DND-41 (cell line): ENCODE data around the gene CD34.
A peak's percentile ranks its signal among the peaks of the same experiment; 100 is the strongest.

Source experiments
- ATAC-seq: fragments of 200-7000 bp; cut with Tn5 transposase; 3 replicates; pipeline ENCODE4 v1.9.1; 2021; ENCODE audit warnings: low read depth; ENCODE audit not compliant: insufficient read depth
- DNase-seq: peaks from one replicate; pipeline ENCODE4 v3.0.0-alpha.2; 2020
- H2AFZ ChIP-seq: 2 replicates; pipeline ENCODE4 v1.6.0; 2012; ENCODE audit warnings: low read depth, low read length
- H3K27ac ChIP-seq: 2 replicates; pipeline ENCODE4 v1.5.1; 2012; ENCODE audit warnings: low read length, inconsistent platforms
- H3K27me3 ChIP-seq: fragments of 200-600 bp; sonication (generic); 2 replicates; pipeline ENCODE4 v1.6.0; 2012; ENCODE audit warnings: low read length, mild to moderate bottlenecking, inconsistent platforms; ENCODE audit not compliant: insufficient read depth, poor library complexity
- H3K36me3 ChIP-seq: 2 replicates; pipeline ENCODE4 v1.5.1; 2012; ENCODE audit warnings: low read length, inconsistent platforms; ENCODE audit not compliant: insufficient read depth
- H3K4me1 ChIP-seq: 2 replicates; pipeline ENCODE4 v1.5.1; 2012; ENCODE audit warnings: mild to moderate bottlenecking, low read length; ENCODE audit not compliant: insufficient read depth
- H3K4me2 ChIP-seq: 2 replicates; pipeline ENCODE4 v1.6.0; 2012; ENCODE audit warnings: mild to moderate bottlenecking, moderate library complexity, low read length, inconsistent platforms; ENCODE audit not compliant: insufficient read depth
- H3K4me3 ChIP-seq, 2 experiments: fragments of 200-600 bp in 1 of 2; shearing (Covaris generic) in 1 of 2; 2 replicates each; pipeline ENCODE4 v1.5.1; 2012 to 2016; ENCODE audit warnings: inconsistent platforms in 2 of 2, low read length in 2 of 2, mild to moderate bottlenecking in 2 of 2, low read depth in 1 of 2, moderate library complexity in 1 of 2
- H3K79me2 ChIP-seq: 2 replicates; pipeline ENCODE4 v1.6.0; 2012; ENCODE audit warnings: low read length, inconsistent platforms; ENCODE audit not compliant: insufficient read depth
- H3K9ac ChIP-seq: 2 replicates; pipeline ENCODE4 v1.6.0; 2012; ENCODE audit warnings: low read depth, mild to moderate bottlenecking, inconsistent platforms, low read length, moderate library complexity
- H3K9me3 ChIP-seq: 2 replicates; pipeline ENCODE4 v1.5.1; 2012; ENCODE audit warnings: low read length, moderate library complexity, mild to moderate bottlenecking, inconsistent platforms; ENCODE audit not compliant: insufficient read depth, severe bottlenecking
- H4K20me1 ChIP-seq: 2 replicates; pipeline ENCODE4 v1.6.0; 2012; ENCODE audit warnings: low read length; ENCODE audit not compliant: insufficient read depth
- EZH2 ChIP-seq: IDR thresholded peaks from 3 replicates; pipeline ENCODE4 v1.6.1; 2012; ENCODE audit warnings: borderline replicate concordance, low read depth, mild to moderate bottlenecking, moderate library complexity, low read length, inconsistent platforms; ENCODE audit not compliant: severe bottlenecking
- TF ChIP-seq, protein P1 (sequence below): IDR thresholded peaks from 2 replicates; pipeline ENCODE4 v1.5.1; 2012; ENCODE audit warnings: borderline replicate concordance, low read length, moderate library complexity, mild to moderate bottlenecking; ENCODE audit not compliant: poor library complexity, severe bottlenecking; ENCODE audit errors: extremely low read depth

CD34 gene

DNA sequence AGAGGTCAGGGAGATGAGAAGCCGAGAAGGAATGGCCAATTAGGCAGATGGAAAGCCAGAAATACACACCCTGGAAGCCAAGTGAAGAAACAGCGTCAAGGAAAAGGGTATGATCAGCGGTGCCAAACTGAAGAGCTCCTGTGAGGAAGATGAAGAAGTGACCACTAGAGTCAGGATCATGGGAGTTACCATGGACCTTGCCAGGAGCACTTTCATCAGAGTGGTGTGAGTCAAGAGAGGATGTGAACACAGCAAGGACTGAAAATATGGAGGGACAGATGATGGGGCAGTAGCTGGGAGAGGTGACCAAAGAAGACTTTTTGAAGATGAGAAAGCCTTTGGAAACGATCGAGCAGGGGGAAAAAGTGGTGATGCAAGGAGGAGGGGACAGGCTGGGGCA, 50.4 kb downstream of the CD34 start:
- peaks cover 25% of the 10 kb centered on the region for H4K20me1 ChIP-seq
- H3K27me3 ChIP-seq, result no peaks in the 10 kb centered on the region
- peaks cover 90% of the 10 kb centered on the region for H3K79me2 ChIP-seq
- no peaks in the 10 kb centered on the region for H3K9me3 ChIP-seq
- 0 out of 4 replicates have a peak overlapping the region, but pooled peaks of 1 of the 2 experiments have one; percentile 1 for H3K4me3 ChIP-seq
- H3K4me1 ChIP-seq, result peaks cover 90% of the 10 kb centered on the region
- H2AFZ ChIP-seq, result no peak overlapping the region
- no peak for DNase-seq
- peak overlapping the region; percentile 96 for H3K27ac ChIP-seq
- H3K9ac ChIP-seq, result peak overlapping the region; percentile 92; the same call in 1 of the 2 replicates
- TF ChIP-seq, protein P1, sequence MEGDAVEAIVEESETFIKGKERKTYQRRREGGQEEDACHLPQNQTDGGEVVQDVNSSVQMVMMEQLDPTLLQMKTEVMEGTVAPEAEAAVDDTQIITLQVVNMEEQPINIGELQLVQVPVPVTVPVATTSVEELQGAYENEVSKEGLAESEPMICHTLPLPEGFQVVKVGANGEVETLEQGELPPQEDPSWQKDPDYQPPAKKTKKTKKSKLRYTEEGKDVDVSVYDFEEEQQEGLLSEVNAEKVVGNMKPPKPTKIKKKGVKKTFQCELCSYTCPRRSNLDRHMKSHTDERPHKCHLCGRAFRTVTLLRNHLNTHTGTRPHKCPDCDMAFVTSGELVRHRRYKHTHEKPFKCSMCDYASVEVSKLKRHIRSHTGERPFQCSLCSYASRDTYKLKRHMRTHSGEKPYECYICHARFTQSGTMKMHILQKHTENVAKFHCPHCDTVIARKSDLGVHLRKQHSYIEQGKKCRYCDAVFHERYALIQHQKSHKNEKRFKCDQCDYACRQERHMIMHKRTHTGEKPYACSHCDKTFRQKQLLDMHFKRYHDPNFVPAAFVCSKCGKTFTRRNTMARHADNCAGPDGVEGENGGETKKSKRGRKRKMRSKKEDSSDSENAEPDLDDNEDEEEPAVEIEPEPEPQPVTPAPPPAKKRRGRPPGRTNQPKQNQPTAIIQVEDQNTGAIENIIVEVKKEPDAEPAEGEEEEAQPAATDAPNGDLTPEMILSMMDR, result no peak
- no peak for TF ChIP-seq EZH2
- peak overlapping the region; percentile 41; the same call in 1 of the 2 replicates for H3K4me2 ChIP-seq
- ATAC-seq, result no peak
- H3K36me3 ChIP-seq, result peaks cover 74% of the 10 kb centered on the region

DNA sequence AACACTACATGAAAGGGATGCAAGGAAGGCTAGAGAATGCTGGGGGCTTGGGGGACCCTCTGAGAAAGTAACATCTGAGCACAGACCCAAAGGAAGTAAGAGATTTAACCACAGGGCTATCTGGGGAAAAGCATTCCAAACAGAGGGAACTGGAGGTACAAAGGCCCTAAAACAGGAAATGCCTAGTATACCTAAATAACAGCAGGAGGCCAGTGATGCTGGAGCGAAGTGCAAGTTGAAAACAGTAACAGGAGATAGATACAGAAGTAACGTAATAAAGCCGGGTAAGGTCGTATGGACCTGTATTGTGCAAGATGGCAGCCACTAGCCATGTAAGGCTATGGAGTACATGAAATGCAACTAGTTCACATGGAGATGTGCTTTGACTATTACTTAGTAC, 52.1 kb downstream of the CD34 start:
- TF ChIP-seq, protein P1, result no peak
- TF ChIP-seq EZH2, result no peak
- Histone ChIP-seq H3K79me2 (peaks cover 90% of the 10 kb centered on the region), H3K4me3 (no peak overlapping the region), H3K4me1 (peaks cover 79% of the 10 kb centered on the region), H3K36me3 (peaks cover 71% of the 10 kb centered on the region), H3K27ac (peak overlapping the region; percentile 30), H3K27me3 (no peaks in the 10 kb centered on the region), H3K4me2 (peak overlapping the region; percentile 3; the same call in 1 of the 2 replicates), H4K20me1 (peaks cover 38% of the 10 kb centered on the region), H3K9me3 (no peaks in the 10 kb centered on the region), H3K9ac (no peak overlapping the region), H2AFZ (no peak overlapping the region)
- no peak for ATAC-seq
- no peak for DNase-seq

GRCh38 chr1:207858281-207858680, 52.6 kb downstream of the CD34 start:
- Histone ChIP-seq H3K4me1 (peaks cover 77% of the 10 kb centered on the region), H3K9ac (no peak overlapping the region), H3K36me3 (peaks cover 68% of the 10 kb centered on the region), H3K9me3 (no peaks in the 10 kb centered on the region), H3K79me2 (peaks cover 90% of the 10 kb centered on the region), H2AFZ (no peak overlapping the region), H3K27ac (0 out of 2 replicates have a peak overlapping the region, but pooled peaks have one; percentile 3), H3K4me3 (no peak overlapping the region), H4K20me1 (peaks cover 43% of the 10 kb centered on the region), H3K4me2 (no peak overlapping the region), H3K27me3 (no peaks in the 10 kb centered on the region)
- DNase-seq (no peak), ATAC-seq (no peak)
- no peak for TF ChIP-seq EZH2
- TF ChIP-seq, protein P1, result no peak

- Histone ChIP-seq H3K4me3 (no peak overlapping the region), H3K27ac (no peak overlapping the region; the same call in 1 of the 2 replicates), H3K79me2 (peaks cover 91% of the 10 kb centered on the region), H3K36me3 (peaks cover 69% of the 10 kb centered on the region), H3K9ac (no peak overlapping the region), H2AFZ (no peak overlapping the region), H3K4me2 (no peak overlapping the region), H3K4me1 (peaks cover 71% of the 10 kb centered on the region), H4K20me1 (peaks cover 51% of the 10 kb centered on the region), H3K9me3 (no peaks in the 10 kb centered on the region), H3K27me3 (no peaks in the 10 kb centered on the region)
- no peak for ATAC-seq
- no peak for DNase-seq
- TF ChIP-seq, protein P1, result no peak
- no peak for TF ChIP-seq EZH2
These were observed 53.5 kb downstream of the CD34 start for GRCh38 chr1:207857447-207857846.
